Measurements from ENCODE around the gene JAZF1.

JAZF1 gene

GRCh38 chr7:27840313-27840712, 340.3 kb downstream of the JAZF1 start:
- peak in 1 of 2 donors; percentile 7 for DNase-seq (ENCODE audit: low read depth in 2 of 2)

- DNase-seq (ENCODE audit: low read depth in 2 of 2), result no peak
Observed at GRCh38 chr7:27839099-27839498, 341.5 kb downstream of the JAZF1 start.

GRCh38 chr7:27836536-27836935, 344.1 kb downstream of the JAZF1 start:
- no peak for DNase-seq (ENCODE audit: low read depth in 2 of 2)

GRCh38 chr7:27835376-27835775, 345.2 kb downstream of the JAZF1 start:
- DNase-seq (ENCODE audit: low read depth in 2 of 2), result no peak

GRCh38 chr7:27834179-27834921, 346.2 kb downstream of the JAZF1 start:
- no peak for DNase-seq (ENCODE audit: low read depth in 2 of 2)

GRCh38 chr7:27826357-27826756, 354.2 kb downstream of the JAZF1 start:
- DNase-seq (ENCODE audit: low read depth in 2 of 2), result no peak

- no peak for DNase-seq (ENCODE audit: low read depth in 2 of 2)
Observed at GRCh38 chr7:27825891-27826290, 354.7 kb downstream of the JAZF1 start.

GRCh38 chr7:27822245-27822644, 358.4 kb downstream of the JAZF1 start:
- DNase-seq (ENCODE audit: low read depth in 2 of 2), result no peak

GRCh38 chr7:27812706-27813105, 367.9 kb downstream of the JAZF1 start:
- no peak for DNase-seq (ENCODE audit: low read depth in 2 of 2)

GRCh38 chr7:27810186-27810585, 370.4 kb downstream of the JAZF1 start:
- DNase-seq (ENCODE audit: low read depth in 2 of 2), result no peak

GRCh38 chr7:27808626-27809025, 372.0 kb downstream of the JAZF1 start:
- DNase-seq (ENCODE audit: low read depth in 2 of 2), result no peak

GRCh38 chr7:27804139-27804538, 376.5 kb downstream of the JAZF1 start:
- DNase-seq (ENCODE audit: low read depth in 2 of 2), result no peak

GRCh38 chr7:27802999-27803398, 377.6 kb downstream of the JAZF1 start:
- no peak for DNase-seq (ENCODE audit: low read depth in 2 of 2)

- DNase-seq (ENCODE audit: low read depth in 2 of 2), result no peak
Observed at GRCh38 chr7:27799212-27799611, 381.4 kb downstream of the JAZF1 start.

GRCh38 chr7:27795977-27796376, 384.6 kb downstream of the JAZF1 start:
- DNase-seq (ENCODE audit: low read depth in 2 of 2), result no peak

GRCh38 chr7:27793780-27794179, 386.8 kb downstream of the JAZF1 start:
- no peak for DNase-seq (ENCODE audit: low read depth in 2 of 2)

GRCh38 chr7:27788437-27788836, 392.2 kb downstream of the JAZF1 start:
- no peak for DNase-seq (ENCODE audit: low read depth in 2 of 2)

- DNase-seq (ENCODE audit: low read depth in 2 of 2), result peak; percentile 0 to 5
Observed at GRCh38 chr7:27784399-27785053, 396.1 kb downstream of the JAZF1 start.

- DNase-seq (ENCODE audit: low read depth in 2 of 2), result no peak
Observed at GRCh38 chr7:27782849-27783248, 397.7 kb downstream of the JAZF1 start.

GRCh38 chr7:27781188-27781587, 399.4 kb downstream of the JAZF1 start:
- DNase-seq (ENCODE audit: low read depth in 2 of 2), result no peak
